SKM-1 (cell line): Measurements from ENCODE around the gene SMIM26.
"Not testable (repeated sequence)": the region's sequence is repeated elsewhere in the genome, so short reads cannot be mapped to it uniquely, and the experiment has no call there.

ENCODE experiments used
- DNase-seq: peaks from one replicate; lab custom pipeline; 2025; ENCODE audit not compliant: unreplicated experiment; lab: John Stamatoyannopoulos, UW

Gene SMIM26, protein sequence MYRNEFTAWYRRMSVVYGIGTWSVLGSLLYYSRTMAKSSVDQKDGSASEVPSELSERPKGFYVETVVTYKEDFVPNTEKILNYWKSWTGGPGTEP

DNA sequence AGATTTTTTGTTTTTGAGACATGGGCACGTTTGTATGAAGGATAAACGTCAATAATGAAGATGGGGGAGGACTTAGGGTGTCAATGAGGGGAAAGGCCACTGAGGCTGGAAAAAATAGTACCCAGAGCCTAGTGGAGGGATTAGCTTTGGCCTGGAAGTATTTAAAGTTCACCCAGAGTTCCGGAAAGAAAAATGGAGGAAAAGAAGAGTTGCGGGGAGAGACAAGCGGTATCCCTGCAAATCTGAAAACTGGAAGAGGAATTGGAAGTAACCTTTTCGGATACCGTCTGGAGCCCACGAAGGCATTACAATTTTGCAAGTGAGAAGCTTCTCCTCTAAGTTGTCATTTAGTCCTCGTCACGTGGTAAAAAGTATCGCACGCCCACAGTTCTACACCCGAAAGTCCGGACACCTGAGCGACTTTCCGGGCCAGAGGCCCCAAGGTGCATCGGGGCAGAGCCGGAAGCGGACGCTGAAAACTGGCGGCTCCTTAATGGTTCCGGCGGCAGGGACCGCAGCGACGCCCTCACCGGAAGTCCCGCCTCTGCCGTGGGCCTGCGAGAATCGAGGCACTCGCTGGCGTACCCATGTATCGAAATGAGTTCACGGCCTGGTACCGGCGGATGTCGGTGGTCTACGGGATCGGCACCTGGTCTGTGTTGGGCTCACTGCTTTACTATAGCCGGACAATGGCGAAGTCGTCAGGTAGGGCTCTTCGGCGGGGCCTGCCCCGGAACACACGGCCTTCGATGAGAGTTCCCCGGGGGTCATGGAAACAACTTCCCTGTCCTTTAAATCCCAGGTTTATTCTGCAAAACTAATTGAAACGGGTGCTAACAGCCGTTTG is at the start of gene SMIM26:
TSS of gene SMIM26 (plus strand) at position 541 of the 847 bp plus-strand sequence. CDS start at position 588, 47 bp downstream.
- peak; percentile 32 for DNase-seq

DNA sequence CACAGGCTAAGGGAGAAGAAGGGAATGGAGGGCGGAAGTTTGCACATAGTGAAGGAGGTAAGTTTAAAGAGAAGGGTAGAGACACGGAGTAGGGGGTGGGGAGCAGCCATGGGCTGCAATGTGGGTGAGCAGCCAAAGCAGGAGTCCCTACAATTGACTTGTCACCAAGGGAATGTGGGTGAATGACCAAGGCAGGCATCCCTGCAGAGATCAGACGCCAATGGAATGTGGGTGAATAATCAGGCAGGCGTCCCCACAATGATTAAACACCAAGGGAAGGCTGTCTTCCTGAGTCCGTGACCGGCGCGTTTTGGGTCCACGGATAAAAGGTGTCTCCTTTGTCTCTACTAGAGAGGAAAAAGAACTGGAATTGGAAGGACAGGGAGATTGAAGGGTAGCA is 45.2 kb upstream of the SMIM26 start:
- not testable (repeated sequence) for DNase-seq

- DNase-seq, result no peak
These were observed 44.2 kb upstream of the SMIM26 start for GRCh38 chr20:18523066-18523465.

DNA sequence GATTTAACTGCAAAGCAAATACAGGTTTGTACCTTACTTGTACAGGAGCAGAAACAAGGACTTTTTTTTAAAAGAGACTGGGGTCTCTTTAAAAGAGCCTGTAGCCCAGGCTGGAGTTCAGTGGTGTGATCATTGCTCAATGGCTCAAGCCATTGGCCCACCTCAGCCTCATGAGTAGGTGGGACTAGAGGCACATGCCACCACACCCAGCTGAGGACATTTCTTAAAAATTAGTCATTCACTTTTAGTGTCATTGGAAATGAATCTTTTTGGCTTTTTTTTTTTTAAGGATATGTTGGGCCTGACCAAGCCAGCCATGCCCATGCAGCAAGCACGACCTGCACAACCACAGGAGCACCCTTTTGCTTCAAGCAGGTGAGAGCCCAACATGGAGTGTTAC is 42.6 kb upstream of the SMIM26 start:
- DNase-seq, result no peak

- not testable (repeated sequence) for DNase-seq
These were observed 40.5 kb upstream of the SMIM26 start for GRCh38 chr20:18526761-18527160.

DNA sequence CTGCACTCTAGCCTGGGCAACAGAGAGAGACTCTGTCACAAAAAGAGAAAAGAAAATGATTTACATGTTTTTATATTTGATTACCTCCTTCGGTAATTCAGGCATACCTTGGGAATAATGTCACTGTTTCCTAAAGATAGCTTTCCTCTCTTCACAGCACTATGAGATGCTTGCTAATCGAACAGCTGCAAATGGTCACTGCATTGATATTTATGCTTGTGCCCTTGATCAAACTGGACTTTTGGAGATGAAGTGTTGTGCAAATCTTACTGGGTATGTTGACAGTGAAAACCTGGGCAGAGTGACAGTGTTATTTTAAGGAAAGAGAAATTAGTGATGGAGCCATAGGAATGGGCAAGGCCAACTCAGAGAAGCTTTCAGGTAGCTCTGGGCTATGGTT is 39.9 kb upstream of the SMIM26 start:
- DNase-seq, result no peak

DNA sequence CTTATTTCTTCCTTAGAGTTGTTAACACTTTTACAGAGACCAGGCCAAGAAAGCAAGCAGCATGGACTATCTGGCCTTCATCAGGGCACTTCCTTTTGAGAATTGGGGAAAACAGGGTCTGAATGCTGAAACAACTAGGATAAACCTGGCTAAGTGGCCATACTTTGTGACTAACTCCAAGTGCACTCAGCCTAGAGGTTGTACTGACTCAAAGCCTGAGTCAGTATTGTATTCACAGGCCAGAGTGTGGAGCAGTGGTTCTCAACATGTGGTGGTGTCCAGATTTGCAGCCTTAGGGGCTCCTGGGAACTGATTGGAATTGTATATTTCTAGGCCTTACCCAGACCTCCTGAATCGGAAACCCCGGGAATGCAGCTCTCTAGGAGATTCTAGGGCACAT is 39.4 kb upstream of the SMIM26 start:
- DNase-seq, result no peak

DNA sequence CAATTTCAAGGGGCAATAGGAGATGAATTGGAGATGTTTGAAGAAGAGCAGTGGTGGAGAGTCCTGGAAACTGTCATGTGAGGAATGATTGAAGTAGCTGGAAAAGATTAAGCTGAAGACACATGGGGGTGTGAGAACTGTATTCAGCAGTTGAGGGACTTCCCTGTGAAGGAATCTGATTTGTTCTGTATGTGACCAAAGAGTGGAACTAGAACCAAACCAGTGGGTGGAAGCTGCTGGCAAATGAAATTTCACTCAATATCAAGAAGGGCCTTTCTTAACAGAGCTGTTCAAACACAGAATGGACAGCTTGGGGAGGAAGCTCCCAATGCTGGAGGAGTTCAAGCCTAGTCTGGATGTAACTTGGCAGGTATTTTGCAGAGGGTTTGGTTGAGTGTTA is 38.2 kb upstream of the SMIM26 start:
- no peak for DNase-seq

- DNase-seq, result no peak
These were observed 34.6 kb upstream of the SMIM26 start for GRCh38 chr20:18532626-18533025.

GRCh38 chr20:18533491-18533890 is 33.7 kb upstream of the SMIM26 start:
- DNase-seq, result no peak

DNA sequence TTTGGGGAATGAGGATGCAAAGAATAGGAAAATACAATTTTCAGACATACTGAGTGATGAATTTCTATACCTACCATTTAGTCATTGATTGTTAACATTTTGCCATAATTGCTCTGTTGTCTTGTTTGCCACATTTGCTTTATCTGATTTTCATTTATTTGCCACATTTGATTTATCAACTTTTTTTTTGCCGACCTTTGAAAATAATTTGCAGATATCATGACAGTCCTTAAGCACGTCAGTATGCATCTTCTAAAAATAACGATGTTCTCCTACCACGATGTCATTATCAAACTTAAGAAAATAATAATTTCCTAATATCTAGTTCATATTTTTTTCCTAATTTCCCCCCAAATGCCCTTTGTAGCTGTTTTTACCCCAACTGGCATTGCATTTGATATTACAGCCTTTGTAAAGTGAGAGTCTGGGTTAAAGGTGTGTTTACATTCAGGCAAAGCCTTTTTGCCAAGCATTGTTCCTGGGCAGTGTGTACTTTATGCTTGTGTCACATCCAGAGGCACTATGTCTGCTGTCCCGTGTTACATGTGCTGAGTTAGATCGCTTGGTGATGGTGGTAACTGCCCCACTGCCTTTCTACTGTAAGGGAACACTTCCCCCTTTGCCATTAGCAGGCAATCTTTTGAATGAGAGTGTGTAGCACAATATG is 33.1 kb upstream of the SMIM26 start:
- DNase-seq, result no peak

DNA sequence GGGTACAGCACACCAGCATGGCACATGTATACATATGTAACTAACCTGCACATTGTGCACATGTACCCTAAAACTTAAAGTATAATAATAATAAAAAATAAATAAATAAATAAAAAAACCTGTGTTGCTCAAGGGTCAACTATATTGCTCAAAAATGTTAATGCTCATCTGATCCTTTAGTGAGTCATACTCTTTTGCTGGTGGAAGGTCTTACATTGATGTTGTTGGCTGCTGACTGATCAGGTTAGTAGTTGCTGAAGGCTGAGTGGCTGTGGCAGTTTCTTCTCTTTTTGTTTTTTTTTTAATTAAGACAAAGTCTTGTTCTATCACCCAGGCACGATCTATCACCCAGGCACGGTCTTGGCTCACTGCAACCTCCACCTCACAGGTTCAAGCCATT is 29.6 kb upstream of the SMIM26 start:
- DNase-seq, result no peak

GRCh38 chr20:18541741-18542140 is 25.5 kb upstream of the SMIM26 start:
- DNase-seq, result no peak

- DNase-seq, result no peak
These were observed 24.0 kb upstream of the SMIM26 start for GRCh38 chr20:18543216-18543615.

DNA sequence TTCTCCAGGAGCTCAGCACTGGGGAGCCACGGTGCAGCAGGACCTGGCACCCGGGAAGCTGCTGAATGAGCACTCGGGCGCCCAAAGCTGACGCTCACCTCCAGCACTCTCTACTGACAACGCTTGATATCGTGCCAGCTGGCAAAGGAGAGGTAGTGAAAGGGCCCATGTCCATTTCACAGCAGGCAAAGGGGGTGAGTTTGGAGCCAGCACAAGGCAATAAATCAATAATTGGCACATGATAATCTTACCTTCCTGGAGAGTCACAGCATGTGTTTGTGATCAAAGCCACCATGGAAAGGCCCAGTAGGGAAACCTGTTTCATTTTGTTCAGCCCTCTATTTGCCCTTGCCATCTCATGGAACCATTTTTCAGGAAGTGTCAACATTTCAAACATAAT is 23.3 kb upstream of the SMIM26 start:
- no peak for DNase-seq

- no peak for DNase-seq
These were observed 21.7 kb upstream of the SMIM26 start for GRCh38 chr20:18545566-18545965.

- no peak for DNase-seq
These were observed 18.8 kb upstream of the SMIM26 start for GRCh38 chr20:18548465-18548864.

GRCh38 chr20:18553746-18554145 is 13.5 kb upstream of the SMIM26 start:
- DNase-seq, result no peak

GRCh38 chr20:18567739-18568091 is 483 bp downstream of the SMIM26 start:
- no peak for DNase-seq

GRCh38 chr20:18571009-18571408 is 3.8 kb downstream of the SMIM26 start:
- no peak for DNase-seq

- peak; percentile 35 for DNase-seq
These were observed 4.3 kb downstream of the SMIM26 start for GRCh38 chr20:18571578-18571977.

GRCh38 chr20:18577942-18578341 is 10.7 kb downstream of the SMIM26 start:
- no peak for DNase-seq
